ENCODE data around the gene STXBP6.
"Not testable (repeated sequence)": the region's sequence is repeated elsewhere in the genome, so short reads cannot be mapped to it uniquely, and the experiment has no call there.

STXBP6 gene

GRCh38 chr14:24829862-24830261, 220.1 kb downstream of the STXBP6 start:
- DNase-seq (ENCODE audit: low spot score) = no peak

GRCh38 chr14:24828486-24828885, 221.5 kb downstream of the STXBP6 start:
- no peak for DNase-seq (ENCODE audit: low spot score)

- DNase-seq (ENCODE audit: low spot score) = no peak
Observed at GRCh38 chr14:24826390-24826789, 223.6 kb downstream of the STXBP6 start.

- DNase-seq (ENCODE audit: low spot score) = no peak
Observed at GRCh38 chr14:24820616-24821015, 229.3 kb downstream of the STXBP6 start.

- no peak for DNase-seq (ENCODE audit: low spot score)
Observed at GRCh38 chr14:24818823-24819341, 231.1 kb downstream of the STXBP6 start.

GRCh38 chr14:24818058-24818822, 231.7 kb downstream of the STXBP6 start:
- no peak for DNase-seq (ENCODE audit: low spot score)

GRCh38 chr14:24817212-24818057, 232.5 kb downstream of the STXBP6 start:
- peak; percentile 54 for DNase-seq (ENCODE audit: low spot score)

GRCh38 chr14:24816929-24817211, 233.1 kb downstream of the STXBP6 start:
- DNase-seq (ENCODE audit: low spot score) = no peak

- no peak for DNase-seq (ENCODE audit: low spot score)
Observed at GRCh38 chr14:24816011-24816928, 233.7 kb downstream of the STXBP6 start.

GRCh38 chr14:24815543-24815942, 234.4 kb downstream of the STXBP6 start:
- DNase-seq (ENCODE audit: low spot score) = no peak

- no peak for DNase-seq (ENCODE audit: low spot score)
Observed at GRCh38 chr14:24814944-24815343, 235.0 kb downstream of the STXBP6 start.

GRCh38 chr14:24814346-24814745, 235.6 kb downstream of the STXBP6 start:
- DNase-seq (ENCODE audit: low spot score) = no peak

GRCh38 chr14:24813819-24814259, 236.1 kb downstream of the STXBP6 start:
- no peak for DNase-seq (ENCODE audit: low spot score)

GRCh38 chr14:24813089-24813815, 236.7 kb downstream of the STXBP6 start:
- DNase-seq (ENCODE audit: low spot score) = no peak

GRCh38 chr14:24809135-24809534, 240.8 kb downstream of the STXBP6 start:
- DNase-seq (ENCODE audit: low spot score) = no peak

- DNase-seq (ENCODE audit: low spot score) = no peak
Observed at GRCh38 chr14:24808412-24808811, 241.5 kb downstream of the STXBP6 start.

- DNase-seq (ENCODE audit: low spot score) = peak; percentile 64
Observed at GRCh38 chr14:24806061-24806678, 243.8 kb downstream of the STXBP6 start.

- no peak for DNase-seq (ENCODE audit: low spot score)
Observed at GRCh38 chr14:24804552-24805212, 245.3 kb downstream of the STXBP6 start.

- no peak for DNase-seq (ENCODE audit: low spot score)
Observed at GRCh38 chr14:24803933-24804494, 245.9 kb downstream of the STXBP6 start.

GRCh38 chr14:24803426-24803825, 246.5 kb downstream of the STXBP6 start:
- not testable (repeated sequence) for DNase-seq (ENCODE audit: low spot score)

All from Ammon's horn (tissue), 1 donor.